Progenitor cell of endocrine pancreas (in vitro differentiated cells): Measurements from ENCODE around the gene RAB6B. TPM values are rescaled to one million over a fixed set of nuclear protein-coding genes. Genes with fewer than 3 reads are reported as not detected.

Experiments used
- DNase-seq: peaks from one replicate; pipeline ENCODE4 v3.0.0; 2021; ENCODE audit warnings: low spot score; ENCODE audit not compliant: unreplicated experiment
- H3K27ac Mint-ChIP-seq: 2 replicates; pipeline ENCODE4 v1.8.0; 2021; ENCODE audit warnings: mild to moderate bottlenecking, moderate library complexity, mixed read lengths
- H3K27me3 Mint-ChIP-seq: 2 replicates; pipeline ENCODE4 v1.8.0; 2021; ENCODE audit warnings: mixed read lengths
- H3K36me3 Mint-ChIP-seq: 2 replicates; pipeline ENCODE4 v1.8.0; 2022; ENCODE audit warnings: mixed read lengths; ENCODE audit not compliant: insufficient read depth
- H3K4me1 Mint-ChIP-seq: 2 replicates; pipeline ENCODE4 v1.8.0; 2021; ENCODE audit warnings: low read depth, mixed read lengths
- H3K4me3 Mint-ChIP-seq: 2 replicates; pipeline ENCODE4 v1.8.0; 2021; ENCODE audit warnings: low read depth, mild to moderate bottlenecking, moderate library complexity, mixed read lengths
- H3K9me3 Mint-ChIP-seq: 2 replicates; pipeline ENCODE4 v1.8.0; 2021; ENCODE audit warnings: low read depth, mixed read lengths
- total RNA-seq: library from RNA; stranded (reverse); gene quantifications from 2 replicates; pipeline ENCODE4 v1.2.1, GENCODE V29; 2021
- TF ChIP-seq, protein P1 (sequence below): fragments of 200-600 bp; sonication (generic); IDR thresholded peaks from one replicate; pipeline ENCODE4 v1.5.0; 2021; ENCODE audit warnings: antibody characterized with exemption, mild to moderate bottlenecking; ENCODE audit not compliant: unreplicated experiment

RAB6B gene
- total RNA-seq, 1 donor from 2014 or later: 10.5 TPM

- TF ChIP-seq, protein P1, sequence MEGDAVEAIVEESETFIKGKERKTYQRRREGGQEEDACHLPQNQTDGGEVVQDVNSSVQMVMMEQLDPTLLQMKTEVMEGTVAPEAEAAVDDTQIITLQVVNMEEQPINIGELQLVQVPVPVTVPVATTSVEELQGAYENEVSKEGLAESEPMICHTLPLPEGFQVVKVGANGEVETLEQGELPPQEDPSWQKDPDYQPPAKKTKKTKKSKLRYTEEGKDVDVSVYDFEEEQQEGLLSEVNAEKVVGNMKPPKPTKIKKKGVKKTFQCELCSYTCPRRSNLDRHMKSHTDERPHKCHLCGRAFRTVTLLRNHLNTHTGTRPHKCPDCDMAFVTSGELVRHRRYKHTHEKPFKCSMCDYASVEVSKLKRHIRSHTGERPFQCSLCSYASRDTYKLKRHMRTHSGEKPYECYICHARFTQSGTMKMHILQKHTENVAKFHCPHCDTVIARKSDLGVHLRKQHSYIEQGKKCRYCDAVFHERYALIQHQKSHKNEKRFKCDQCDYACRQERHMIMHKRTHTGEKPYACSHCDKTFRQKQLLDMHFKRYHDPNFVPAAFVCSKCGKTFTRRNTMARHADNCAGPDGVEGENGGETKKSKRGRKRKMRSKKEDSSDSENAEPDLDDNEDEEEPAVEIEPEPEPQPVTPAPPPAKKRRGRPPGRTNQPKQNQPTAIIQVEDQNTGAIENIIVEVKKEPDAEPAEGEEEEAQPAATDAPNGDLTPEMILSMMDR: no peak
- H3K4me3 Mint-ChIP-seq: no peak overlapping the region
- H3K4me1 Mint-ChIP-seq: no peaks in the 10 kb centered on the region
- peak overlapping the region; percentile 85 for H3K27ac Mint-ChIP-seq
- no peak for DNase-seq
- no peaks in the 10 kb centered on the region for H3K27me3 Mint-ChIP-seq
- peaks cover 3% of the 10 kb centered on the region for H3K36me3 Mint-ChIP-seq
- H3K9me3 Mint-ChIP-seq: no peaks in the 10 kb centered on the region
Observed at GRCh38 chr3:133937061-133937686, 41.5 kb upstream of the RAB6B start.

DNA sequence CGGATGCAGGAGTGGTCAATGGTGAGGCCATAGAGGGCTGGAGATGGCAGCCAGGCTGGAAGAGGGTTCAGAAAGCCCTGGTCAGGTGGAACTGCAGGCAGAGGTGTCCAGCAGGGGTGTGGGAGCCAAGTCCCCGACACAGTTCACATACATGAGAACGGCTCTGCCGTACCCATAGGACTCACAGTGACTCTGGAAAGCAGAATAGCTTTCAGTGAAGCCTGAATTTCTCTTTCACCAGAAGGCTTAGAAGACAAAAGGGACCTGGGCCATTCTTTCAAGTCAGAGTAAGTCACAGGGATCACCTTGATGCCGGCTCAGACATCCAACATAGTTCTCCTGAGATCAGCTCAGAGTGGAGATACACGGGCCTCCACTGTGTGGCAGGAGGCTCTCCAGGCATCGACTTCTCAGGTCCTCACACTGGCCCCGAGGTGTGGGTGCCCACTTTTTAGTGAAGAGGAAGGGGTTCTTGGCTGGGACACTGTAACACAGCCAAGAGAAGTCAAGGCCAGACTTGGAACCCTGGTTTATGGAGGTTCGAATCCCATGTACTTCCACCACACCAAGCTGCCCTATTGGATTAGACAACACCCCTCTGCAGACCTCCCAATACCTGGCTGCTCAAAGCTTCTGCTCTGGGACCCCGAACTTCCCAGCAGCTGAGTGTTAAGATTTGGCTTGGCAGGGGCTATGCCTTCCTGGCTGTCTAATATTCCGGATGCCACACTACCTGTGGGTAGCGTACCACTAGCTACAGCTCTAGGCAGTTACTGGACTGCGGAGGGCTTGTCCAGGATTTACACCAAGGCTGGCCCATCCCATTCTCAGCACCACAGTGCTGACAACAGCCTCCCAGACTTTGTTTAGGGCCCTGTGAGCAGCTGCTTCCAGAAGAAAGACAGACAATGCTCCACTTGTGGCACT lies 40.4 kb upstream of the RAB6B start:
- DNase-seq: no peak
- TF ChIP-seq, protein P1: no peak
- peak overlapping the region; percentile 85 for H3K27ac Mint-ChIP-seq
- peaks cover 3% of the 10 kb centered on the region for H3K36me3 Mint-ChIP-seq
- H3K4me1 Mint-ChIP-seq: no peaks in the 10 kb centered on the region
- no peaks in the 10 kb centered on the region for H3K27me3 Mint-ChIP-seq
- H3K4me3 Mint-ChIP-seq: no peak overlapping the region
- H3K9me3 Mint-ChIP-seq: no peaks in the 10 kb centered on the region

DNA sequence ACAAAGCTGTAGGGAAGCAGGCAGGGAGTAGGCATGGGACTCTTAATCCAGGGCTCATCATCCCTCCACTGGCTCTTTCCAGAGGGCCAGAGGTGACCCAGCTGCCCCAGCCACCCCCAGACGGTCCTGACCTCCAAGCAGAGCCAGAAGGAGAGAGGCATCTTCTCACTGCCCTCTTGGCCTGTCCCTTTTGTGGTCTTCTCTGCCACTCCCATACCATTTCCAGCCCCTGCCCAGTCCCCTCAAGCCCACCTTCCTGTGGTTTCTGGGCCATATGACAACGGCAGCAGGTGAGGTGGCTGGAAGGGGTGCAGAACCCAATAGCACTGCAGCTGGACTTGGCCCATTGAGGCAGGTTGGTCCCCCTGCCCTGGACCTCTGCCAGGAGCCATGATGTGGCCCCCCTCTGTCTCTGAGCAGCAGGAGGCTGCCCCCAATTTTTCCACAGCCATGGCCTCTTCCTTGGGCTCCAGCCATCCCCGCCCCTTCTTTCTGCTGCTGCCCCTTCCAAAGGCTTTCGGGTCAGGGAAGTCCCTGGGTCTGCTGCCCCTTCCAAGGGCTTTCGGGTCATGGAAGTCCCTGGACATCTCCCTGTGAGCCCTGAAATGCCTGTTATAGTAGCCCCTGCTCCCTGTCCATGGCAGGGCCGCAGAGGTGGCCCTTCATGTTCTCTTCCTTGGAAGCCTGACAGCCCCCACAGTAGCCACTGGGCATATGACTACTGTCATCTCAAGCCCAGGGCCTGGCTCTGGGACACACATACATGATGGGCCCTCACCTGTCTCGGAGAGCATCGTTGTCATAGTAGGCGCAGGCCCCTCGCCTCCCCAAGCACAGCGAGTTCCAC lies 39.5 kb upstream of the RAB6B start:
- Mint-ChIP-seq H3K4me3 (no peak overlapping the region), H3K4me1 (no peaks in the 10 kb centered on the region), H3K27me3 (peaks cover under 1% of the 10 kb centered on the region), H3K36me3 (peaks cover 3% of the 10 kb centered on the region), H3K9me3 (no peaks in the 10 kb centered on the region), H3K27ac (no peak overlapping the region)
- DNase-seq: no peak
- TF ChIP-seq, protein P1: no peak

DNA sequence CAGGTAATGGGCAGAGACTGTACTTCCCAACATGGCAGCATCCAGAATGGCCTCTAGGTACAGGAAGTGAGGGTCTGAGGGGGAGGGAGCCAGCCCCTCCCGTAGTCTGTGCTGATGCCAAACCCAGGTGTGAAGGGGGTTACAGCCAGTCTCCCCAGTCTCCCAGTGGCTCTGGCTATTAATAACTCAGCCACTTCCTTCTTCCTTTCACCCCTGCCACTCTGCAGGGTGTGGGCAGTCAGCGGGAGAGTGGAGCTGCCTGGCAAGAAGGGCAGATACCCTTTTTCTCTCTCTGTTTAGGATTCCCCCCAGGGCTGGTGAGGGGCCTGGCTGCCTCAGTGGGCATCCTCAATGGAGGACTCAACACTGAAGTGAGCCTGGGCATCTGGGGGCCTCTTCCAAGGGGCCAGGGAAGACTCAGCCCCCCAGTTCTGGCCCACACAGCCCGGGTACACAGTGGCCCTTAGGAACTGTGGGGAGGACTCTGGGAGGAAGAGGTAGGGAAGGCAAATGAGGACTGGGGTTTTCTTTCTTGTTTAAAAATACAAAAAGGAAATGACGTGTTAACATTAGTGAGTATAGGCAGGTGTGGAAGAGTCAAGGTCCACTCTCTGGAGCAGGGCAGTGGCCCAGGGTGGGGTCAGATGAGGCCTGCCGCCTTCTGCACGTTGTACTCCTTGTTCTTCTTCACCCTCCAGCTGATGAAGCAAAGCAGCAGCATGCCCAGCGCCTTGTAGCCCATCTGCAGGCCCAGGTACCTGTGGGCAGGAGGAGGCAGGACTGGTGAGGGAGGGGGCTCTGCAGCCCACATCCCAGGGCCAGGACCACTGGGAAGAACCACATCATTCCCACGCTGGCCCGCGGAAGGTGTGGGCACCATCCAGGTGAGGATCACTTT lies 38.6 kb upstream of the RAB6B start:
- Mint-ChIP-seq H3K36me3 (peaks cover 3% of the 10 kb centered on the region), H3K9me3 (no peaks in the 10 kb centered on the region), H3K27ac (no peak overlapping the region), H3K4me3 (no peak overlapping the region), H3K4me1 (no peaks in the 10 kb centered on the region), H3K27me3 (peaks cover 8% of the 10 kb centered on the region)
- DNase-seq: no peak
- TF ChIP-seq, protein P1: no peak
